D721Med (cell line): ENCODE results near the gene GALP.
"Not testable (repeated sequence)": the region's sequence is repeated elsewhere in the genome, so short reads cannot be mapped to it uniquely, and the experiment has no call there.

Source experiments
- DNase-seq: peaks from one replicate; pipeline ENCODE4 v3.0.0; 2011; ENCODE audit warnings: low spot score; ENCODE audit not compliant: insufficient read length
- FAIRE-seq: peaks from 2 replicates; lab custom pipeline; 2011; peaks lifted over from hg19 to GRCh38; lab: Jason Lieb, UNC
- CTCF ChIP-seq: IDR thresholded peaks from 2 replicates; pipeline ENCODE4 v1.5.1; 2012; ENCODE audit warnings: mild to moderate bottlenecking, control low read depth; ENCODE audit not compliant: insufficient read depth; ENCODE audit errors: missing control alignments

GALP gene

GRCh38 chr19:56209091-56209490 lies 33.3 kb downstream of the GALP start:
- DNase-seq (no peak), FAIRE-seq (no peak)
- no peak for TF ChIP-seq CTCF

- not testable (repeated sequence) for DNase-seq
These were observed 34.2 kb downstream of the GALP start for GRCh38 chr19:56210036-56210435.

GRCh38 chr19:56211718-56212117 lies 35.9 kb downstream of the GALP start:
- no peak for TF ChIP-seq CTCF
- FAIRE-seq (no peak), DNase-seq (no peak)

More at GRCh38 chr19:56210036-56210435, 34.2 kb downstream of the GALP start:
- not testable (repeated sequence) for FAIRE-seq

- TF ChIP-seq CTCF: no peak
- FAIRE-seq (no peak), DNase-seq (no peak)
These were observed 41.5 kb downstream of the GALP start for GRCh38 chr19:56217039-56217949.

GRCh38 chr19:56218961-56219360 lies 43.2 kb downstream of the GALP start:
- no peak for TF ChIP-seq CTCF
- FAIRE-seq (no peak), DNase-seq (no peak)

- DNase-seq, FAIRE-seq: not testable (repeated sequence)
These were observed 45.6 kb downstream of the GALP start for GRCh38 chr19:56221442-56221841.

- no peak for FAIRE-seq
- DNase-seq: no peak
- TF ChIP-seq CTCF: no peak
These were observed 46.0 kb downstream of the GALP start for GRCh38 chr19:56221851-56222250.

- DNase-seq: no peak
- no peak for FAIRE-seq
- no peak for TF ChIP-seq CTCF
These were observed 47.1 kb downstream of the GALP start for GRCh38 chr19:56222901-56223300.
